ENCODE data around the gene GLB1L3.

The GLB1L3 gene

GRCh38 chr11:134275534-134276395 is at the start of gene GLB1L3:
Gene GLB1L3, plus strand, starts transcription at chr11:134276379. Its CDS starts 362 bp downstream, at chr11:134276741.
- no peak within 1 kb of the TSS for H3K27ac ChIP-seq
- DNase-seq (ENCODE audit: low read depth, low spot score) = no peak

- no peak for DNase-seq (ENCODE audit: low read depth, low spot score)
- no peak overlapping the region for H3K27ac ChIP-seq
These were observed 49.3 kb upstream of the GLB1L3 start for GRCh38 chr11:134226806-134227325.

GRCh38 chr11:134228625-134229024 is 47.6 kb upstream of the GLB1L3 start:
- no peak for DNase-seq (ENCODE audit: low read depth, low spot score)
- no peak overlapping the region for H3K27ac ChIP-seq

GRCh38 chr11:134229126-134229790 is 46.9 kb upstream of the GLB1L3 start:
- no peak overlapping the region for H3K27ac ChIP-seq
- no peak for DNase-seq (ENCODE audit: low read depth, low spot score)

GRCh38 chr11:134230339-134230738 is 45.8 kb upstream of the GLB1L3 start:
- H3K27ac ChIP-seq = no peak overlapping the region
- no peak for DNase-seq (ENCODE audit: low read depth, low spot score)

- no peak for DNase-seq (ENCODE audit: low read depth, low spot score)
- H3K27ac ChIP-seq = no peak overlapping the region
These were observed 44.1 kb upstream of the GLB1L3 start for GRCh38 chr11:134231958-134232659.

GRCh38 chr11:134233729-134234179 is 42.4 kb upstream of the GLB1L3 start:
- DNase-seq (ENCODE audit: low read depth, low spot score) = no peak
- H3K27ac ChIP-seq = no peak overlapping the region

GRCh38 chr11:134235399-134235798 is 40.8 kb upstream of the GLB1L3 start:
- no peak for DNase-seq (ENCODE audit: low read depth, low spot score)
- no peak overlapping the region for H3K27ac ChIP-seq

GRCh38 chr11:134236834-134237556 is 39.2 kb upstream of the GLB1L3 start:
- H3K27ac ChIP-seq = no peak overlapping the region
- no peak for DNase-seq (ENCODE audit: low read depth, low spot score)

GRCh38 chr11:134237557-134237922 is 38.6 kb upstream of the GLB1L3 start:
- no peak for DNase-seq (ENCODE audit: low read depth, low spot score)
- no peak overlapping the region for H3K27ac ChIP-seq

- DNase-seq (ENCODE audit: low read depth, low spot score) = no peak
- no peak overlapping the region for H3K27ac ChIP-seq
These were observed 37.2 kb upstream of the GLB1L3 start for GRCh38 chr11:134238956-134239355.

GRCh38 chr11:134240592-134240991 is 35.6 kb upstream of the GLB1L3 start:
- no peak overlapping the region for H3K27ac ChIP-seq
- DNase-seq (ENCODE audit: low read depth, low spot score) = no peak

- DNase-seq (ENCODE audit: low read depth, low spot score) = no peak
- no peak overlapping the region for H3K27ac ChIP-seq
These were observed 33.8 kb upstream of the GLB1L3 start for GRCh38 chr11:134242376-134242775.

GRCh38 chr11:134243913-134244312 is 32.3 kb upstream of the GLB1L3 start:
- no peak for DNase-seq (ENCODE audit: low read depth, low spot score)
- no peak overlapping the region for H3K27ac ChIP-seq

GRCh38 chr11:134244593-134244992 is 31.6 kb upstream of the GLB1L3 start:
- DNase-seq (ENCODE audit: low read depth, low spot score) = no peak
- no peak overlapping the region for H3K27ac ChIP-seq

- no peak overlapping the region for H3K27ac ChIP-seq
- DNase-seq (ENCODE audit: low read depth, low spot score) = no peak
These were observed 30.7 kb upstream of the GLB1L3 start for GRCh38 chr11:134245434-134245833.

- no peak overlapping the region for H3K27ac ChIP-seq
- no peak for DNase-seq (ENCODE audit: low read depth, low spot score)
These were observed 30.1 kb upstream of the GLB1L3 start for GRCh38 chr11:134246100-134246499.

- DNase-seq (ENCODE audit: low read depth, low spot score) = no peak
These were observed 29.5 kb upstream of the GLB1L3 start for GRCh38 chr11:134246678-134247077.

GRCh38 chr11:134248910-134249480 is 27.2 kb upstream of the GLB1L3 start:
- DNase-seq (ENCODE audit: low read depth, low spot score) = no peak
- no peak overlapping the region for H3K27ac ChIP-seq

More at GRCh38 chr11:134246678-134247077, 29.5 kb upstream of the GLB1L3 start:
- no peak overlapping the region for H3K27ac ChIP-seq

GRCh38 chr11:134250246-134250645 is 25.9 kb upstream of the GLB1L3 start:
- DNase-seq (ENCODE audit: low read depth, low spot score) = no peak
- no peak overlapping the region for H3K27ac ChIP-seq

All from epithelial cell of prostate (primary cell).